Measurements from ENCODE around the gene TCF7L1.

Gene TCF7L1

DNA sequence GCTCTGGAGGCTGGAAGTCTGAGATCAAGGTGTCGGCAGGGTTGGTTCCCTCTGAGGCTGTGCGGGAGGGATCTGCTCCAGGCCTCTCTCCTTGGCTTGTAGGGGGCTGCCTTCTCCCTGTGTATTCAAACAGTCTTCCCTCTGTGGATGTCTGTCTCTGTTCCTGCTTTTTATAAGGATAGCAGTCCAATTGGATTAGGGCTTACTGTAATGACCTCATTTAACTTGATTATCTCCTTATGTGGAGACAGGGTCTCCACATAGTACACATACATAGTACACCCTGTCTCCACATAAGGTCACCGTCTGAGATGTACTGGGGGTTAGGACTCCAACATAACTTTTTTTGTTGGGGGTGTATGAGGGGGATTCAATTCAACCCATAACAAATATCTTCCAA lies 30.5 kb downstream of the TCF7L1 start:
- H3K4me2 ChIP-seq (ENCODE audit: low read length): no peak overlapping the region

DNA sequence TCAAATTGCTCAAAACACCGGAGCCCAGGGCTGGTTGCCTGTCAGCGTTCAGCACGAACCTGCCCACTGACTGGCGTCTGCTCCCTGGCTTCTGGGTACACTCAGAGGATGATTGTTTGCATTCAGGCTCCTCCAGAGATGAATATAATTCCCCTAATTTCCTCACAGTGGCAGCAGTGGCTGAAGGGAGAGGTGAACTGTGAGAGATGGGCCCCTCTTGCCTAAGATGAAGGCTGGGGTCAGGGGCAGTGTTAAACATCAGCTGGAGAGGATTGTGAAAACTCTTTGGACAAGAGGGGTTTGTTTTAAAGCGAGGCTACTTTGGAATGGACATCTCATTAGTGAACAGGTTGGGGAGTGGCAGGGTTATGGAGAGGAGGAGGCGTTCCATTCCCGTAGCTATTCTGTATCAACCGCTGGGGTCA lies 31.0 kb downstream of the TCF7L1 start:
- H2AFZ ChIP-seq (ENCODE audit: low read length): no peak overlapping the region
- H3K9ac ChIP-seq (ENCODE audit: low read length): no peak overlapping the region
- no peak overlapping the region for H3K4me2 ChIP-seq (ENCODE audit: low read length)
- no peaks in the 10 kb centered on the region for H3K4me1 ChIP-seq (ENCODE audit: insufficient read depth, low read length, severe bottlenecking)
- TF ChIP-seq, protein P1, sequence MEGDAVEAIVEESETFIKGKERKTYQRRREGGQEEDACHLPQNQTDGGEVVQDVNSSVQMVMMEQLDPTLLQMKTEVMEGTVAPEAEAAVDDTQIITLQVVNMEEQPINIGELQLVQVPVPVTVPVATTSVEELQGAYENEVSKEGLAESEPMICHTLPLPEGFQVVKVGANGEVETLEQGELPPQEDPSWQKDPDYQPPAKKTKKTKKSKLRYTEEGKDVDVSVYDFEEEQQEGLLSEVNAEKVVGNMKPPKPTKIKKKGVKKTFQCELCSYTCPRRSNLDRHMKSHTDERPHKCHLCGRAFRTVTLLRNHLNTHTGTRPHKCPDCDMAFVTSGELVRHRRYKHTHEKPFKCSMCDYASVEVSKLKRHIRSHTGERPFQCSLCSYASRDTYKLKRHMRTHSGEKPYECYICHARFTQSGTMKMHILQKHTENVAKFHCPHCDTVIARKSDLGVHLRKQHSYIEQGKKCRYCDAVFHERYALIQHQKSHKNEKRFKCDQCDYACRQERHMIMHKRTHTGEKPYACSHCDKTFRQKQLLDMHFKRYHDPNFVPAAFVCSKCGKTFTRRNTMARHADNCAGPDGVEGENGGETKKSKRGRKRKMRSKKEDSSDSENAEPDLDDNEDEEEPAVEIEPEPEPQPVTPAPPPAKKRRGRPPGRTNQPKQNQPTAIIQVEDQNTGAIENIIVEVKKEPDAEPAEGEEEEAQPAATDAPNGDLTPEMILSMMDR (IDR thresholded peaks at IDR 0.05; ENCODE audit: low read length): no peak
- TF ChIP-seq EZH2 (IDR thresholded peaks at IDR 0.05; ENCODE audit: borderline replicate concordance, low read length): no peak
- H3K27me3 ChIP-seq (ENCODE audit: insufficient read depth, low read length): no peaks in the 10 kb centered on the region
- no peaks in the 10 kb centered on the region for H3K9me2 ChIP-seq (ENCODE audit: low read depth, low read length)
- H3K27ac ChIP-seq (ENCODE audit: low read depth, low read length, poor library complexity, severe bottlenecking): no peak overlapping the region
- no peaks in the 10 kb centered on the region for H3F3A ChIP-seq (ENCODE audit: insufficient read depth, low read length)
- H3K9me3 ChIP-seq (ENCODE audit: low read length): no peaks in the 10 kb centered on the region
- no peaks in the 10 kb centered on the region for H4K20me1 ChIP-seq (ENCODE audit: insufficient read depth, low read length)
- no peaks in the 10 kb centered on the region for H3K79me2 ChIP-seq (ENCODE audit: insufficient read depth, low read length)
- no peaks in the 10 kb centered on the region for H3K36me3 ChIP-seq (ENCODE audit: insufficient read depth, low read length)
- H3K4me3 ChIP-seq (ENCODE audit: low read depth, low read length, poor library complexity, severe bottlenecking): no peak overlapping the region

More for the DNA sequence above, 30.5 kb downstream of the TCF7L1 start:
- no peaks in the 10 kb centered on the region for H4K20me1 ChIP-seq (ENCODE audit: insufficient read depth, low read length)
- H3K4me3 ChIP-seq (ENCODE audit: low read depth, low read length, poor library complexity, severe bottlenecking): no peak overlapping the region
- H3K27me3 ChIP-seq (ENCODE audit: insufficient read depth, low read length): no peaks in the 10 kb centered on the region
- no peaks in the 10 kb centered on the region for H3K9me2 ChIP-seq (ENCODE audit: low read depth, low read length)
- H2AFZ ChIP-seq (ENCODE audit: low read length): no peak overlapping the region
- TF ChIP-seq, protein P1 (IDR thresholded peaks at IDR 0.05; ENCODE audit: low read length): no peak
- TF ChIP-seq EZH2 (IDR thresholded peaks at IDR 0.05; ENCODE audit: borderline replicate concordance, low read length): no peak
- no peaks in the 10 kb centered on the region for H3K79me2 ChIP-seq (ENCODE audit: insufficient read depth, low read length)
- no peaks in the 10 kb centered on the region for H3K4me1 ChIP-seq (ENCODE audit: insufficient read depth, low read length, severe bottlenecking)
- H3F3A ChIP-seq (ENCODE audit: insufficient read depth, low read length): no peaks in the 10 kb centered on the region
- no peaks in the 10 kb centered on the region for H3K36me3 ChIP-seq (ENCODE audit: insufficient read depth, low read length)
- H3K9me3 ChIP-seq (ENCODE audit: low read length): no peaks in the 10 kb centered on the region
- no peak overlapping the region for H3K27ac ChIP-seq (ENCODE audit: low read depth, low read length, poor library complexity, severe bottlenecking)
- H3K9ac ChIP-seq (ENCODE audit: low read length): no peak overlapping the region

DNA sequence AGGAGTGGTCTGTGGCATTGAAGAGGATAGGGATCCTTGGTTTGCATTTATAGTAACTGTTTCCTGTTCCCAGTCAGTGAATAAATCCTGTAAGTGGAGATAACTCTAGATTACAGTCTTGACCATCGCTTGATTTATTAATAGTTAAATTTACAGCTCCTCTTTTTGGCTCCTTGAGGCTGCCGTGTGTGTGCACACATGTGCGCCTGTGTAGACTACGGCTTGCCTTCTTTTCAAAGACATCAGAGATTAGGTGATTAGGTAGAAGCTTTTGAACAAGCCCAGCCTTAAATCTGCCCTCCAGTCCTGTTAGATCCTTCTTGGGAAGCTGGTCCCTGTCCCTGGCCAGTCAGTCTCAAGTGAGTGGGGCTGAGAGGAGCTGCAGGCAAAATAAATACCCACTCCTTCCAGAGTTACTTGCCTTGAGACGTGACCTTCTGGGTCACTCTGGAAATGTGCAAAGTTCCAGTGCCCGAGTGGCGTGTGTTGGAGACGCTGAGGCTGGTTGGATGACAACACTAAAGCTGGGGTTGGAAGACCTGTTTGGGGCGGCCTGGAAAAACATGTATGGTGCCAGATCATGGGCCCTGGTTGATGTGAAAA lies 32.0 kb downstream of the TCF7L1 start:
- Histone ChIP-seq H4K20me1 (ENCODE audit: insufficient read depth, low read length) (no peaks in the 10 kb centered on the region), H3K36me3 (ENCODE audit: insufficient read depth, low read length) (no peaks in the 10 kb centered on the region), H3K4me1 (ENCODE audit: insufficient read depth, low read length, severe bottlenecking) (no peaks in the 10 kb centered on the region), H3K4me2 (ENCODE audit: low read length) (no peak overlapping the region), H3K9me3 (ENCODE audit: low read length) (no peaks in the 10 kb centered on the region), H3K27me3 (ENCODE audit: insufficient read depth, low read length) (no peaks in the 10 kb centered on the region), H3K4me3 (ENCODE audit: low read depth, low read length, poor library complexity, severe bottlenecking) (no peak overlapping the region), H3K27ac (ENCODE audit: low read depth, low read length, poor library complexity, severe bottlenecking) (no peak overlapping the region), H3F3A (ENCODE audit: insufficient read depth, low read length) (no peaks in the 10 kb centered on the region), H2AFZ (ENCODE audit: low read length) (no peak overlapping the region), H3K9ac (ENCODE audit: low read length) (no peak overlapping the region), H3K79me2 (ENCODE audit: insufficient read depth, low read length) (no peaks in the 10 kb centered on the region), H3K9me2 (ENCODE audit: low read depth, low read length) (no peaks in the 10 kb centered on the region)
- TF ChIP-seq, protein P1 (IDR thresholded peaks at IDR 0.05; ENCODE audit: low read length): no peak
- TF ChIP-seq EZH2 (IDR thresholded peaks at IDR 0.05; ENCODE audit: borderline replicate concordance, low read length): no peak

All from OCI-LY1 (cell line).